Hematopoietic multipotent progenitor cell treated with erythropoietin and hydrocortisone succinate and interleukin-3 and kit ligand, for 17 days (in vitro differentiated cells): Measurements from ENCODE around the gene TCAF1.
"Not testable (repeated sequence)": the region's sequence is repeated elsewhere in the genome, so short reads cannot be mapped to it uniquely, and the experiment has no call there.

Experiments
- DNase-seq: peaks from one replicate; pipeline ENCODE4 v3.0.0-alpha.2; 2015; ENCODE audit warnings: low spot score

TCAF1 gene

GRCh38 chr7:143902332-143902899 lies 440 bp upstream of the TCAF1 start:
- DNase-seq = no peak

- no peak for DNase-seq
Observed at GRCh38 chr7:143901332-143901667, 676 bp downstream of the TCAF1 start.

- no peak for DNase-seq
Observed at GRCh38 chr7:143900230-143900766, 1.7 kb downstream of the TCAF1 start.

GRCh38 chr7:143898810-143899209 lies 3.2 kb downstream of the TCAF1 start:
- no peak for DNase-seq

- DNase-seq = no peak
Observed at GRCh38 chr7:143896667-143897066, 5.3 kb downstream of the TCAF1 start.

- DNase-seq = peak; percentile 51
Observed at GRCh38 chr7:143892527-143893300, 9.3 kb downstream of the TCAF1 start.

GRCh38 chr7:143891457-143891856 lies 10.5 kb downstream of the TCAF1 start:
- no peak for DNase-seq

GRCh38 chr7:143890558-143890957 lies 11.4 kb downstream of the TCAF1 start:
- DNase-seq = no peak

- DNase-seq = no peak
Observed at GRCh38 chr7:143889068-143889467, 12.9 kb downstream of the TCAF1 start.

GRCh38 chr7:143886826-143887477 lies 15.0 kb downstream of the TCAF1 start:
- DNase-seq = no peak

GRCh38 chr7:143885951-143886350 lies 16.0 kb downstream of the TCAF1 start:
- no peak for DNase-seq

GRCh38 chr7:143884969-143885559 lies 16.9 kb downstream of the TCAF1 start:
- DNase-seq = no peak

- no peak for DNase-seq
Observed at GRCh38 chr7:143884241-143884968, 17.6 kb downstream of the TCAF1 start.

- DNase-seq = no peak
Observed at GRCh38 chr7:143882604-143883078, 19.3 kb downstream of the TCAF1 start.

- DNase-seq = no peak
Observed at GRCh38 chr7:143882020-143882603, 19.9 kb downstream of the TCAF1 start.

- DNase-seq = no peak
Observed at GRCh38 chr7:143878884-143879283, 23.1 kb downstream of the TCAF1 start.

- no peak for DNase-seq
Observed at GRCh38 chr7:143877098-143877497, 24.9 kb downstream of the TCAF1 start.

GRCh38 chr7:143876218-143876617 lies 25.8 kb downstream of the TCAF1 start:
- DNase-seq = no peak

- not testable (repeated sequence) for DNase-seq
Observed at GRCh38 chr7:143873242-143873641, 28.7 kb downstream of the TCAF1 start.

GRCh38 chr7:143871534-143871933 lies 30.4 kb downstream of the TCAF1 start:
- not testable (repeated sequence) for DNase-seq

- not testable (repeated sequence) for DNase-seq
Observed at GRCh38 chr7:143857994-143858393, 44.0 kb downstream of the TCAF1 start.
